DLD1 (cell line): Measurements from ENCODE around the gene ARHGDIG.

Source experiments
- in situ Hi-C: cut with HindIII; loops from 2 replicates; pipeline ENCODE4 v1.10.0; 2017; ENCODE audit warnings: low sequenced_read_pairs

The ARHGDIG gene

DNA sequence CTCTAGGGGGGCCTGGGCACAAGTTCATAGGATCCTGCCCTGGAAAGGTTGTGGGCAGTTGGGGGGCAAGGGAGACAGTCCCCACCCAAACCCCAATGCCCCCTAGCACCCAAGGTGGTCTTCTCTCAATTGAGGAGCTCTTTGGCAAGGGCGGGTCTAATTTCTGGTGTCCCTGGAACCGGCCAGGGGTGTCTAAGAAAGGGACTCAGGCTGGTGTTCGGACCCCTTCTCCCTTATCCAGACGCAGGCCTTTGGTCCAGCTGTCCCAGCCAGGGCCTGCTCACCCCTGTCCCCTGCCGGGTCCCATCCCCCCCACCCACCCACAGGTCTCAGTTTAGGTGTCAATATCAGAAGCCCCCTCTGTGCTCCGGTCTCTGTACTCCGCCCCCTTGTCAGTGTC lies 860 bp upstream of the ARHGDIG start:
- in situ Hi-C loops = no loop called here

DNA sequence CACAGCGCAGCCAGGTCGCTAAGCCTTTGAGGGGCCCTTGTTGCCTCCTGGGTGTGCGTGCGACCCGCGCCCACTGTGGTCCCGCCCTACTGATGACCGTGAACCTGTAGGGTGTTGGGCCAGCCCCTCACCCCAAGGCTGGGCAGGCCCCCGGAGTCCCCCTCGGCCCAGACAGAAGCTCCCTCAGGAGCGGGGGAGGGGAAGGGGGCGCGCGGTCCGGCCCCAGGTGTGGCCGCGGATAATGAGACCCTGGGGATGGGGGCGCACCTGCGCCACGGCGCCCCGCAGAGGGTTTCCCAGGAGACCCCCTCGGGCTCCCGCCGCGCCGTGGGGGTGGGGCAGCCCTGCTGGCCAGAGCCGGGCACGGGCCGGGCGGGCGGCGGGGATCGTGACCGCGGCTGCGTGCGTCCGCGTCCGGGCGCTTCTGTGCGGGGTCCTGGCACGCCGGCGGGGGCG lies 358 bp upstream of the ARHGDIG start:
- in situ Hi-C loops = no loop called here

DNA sequence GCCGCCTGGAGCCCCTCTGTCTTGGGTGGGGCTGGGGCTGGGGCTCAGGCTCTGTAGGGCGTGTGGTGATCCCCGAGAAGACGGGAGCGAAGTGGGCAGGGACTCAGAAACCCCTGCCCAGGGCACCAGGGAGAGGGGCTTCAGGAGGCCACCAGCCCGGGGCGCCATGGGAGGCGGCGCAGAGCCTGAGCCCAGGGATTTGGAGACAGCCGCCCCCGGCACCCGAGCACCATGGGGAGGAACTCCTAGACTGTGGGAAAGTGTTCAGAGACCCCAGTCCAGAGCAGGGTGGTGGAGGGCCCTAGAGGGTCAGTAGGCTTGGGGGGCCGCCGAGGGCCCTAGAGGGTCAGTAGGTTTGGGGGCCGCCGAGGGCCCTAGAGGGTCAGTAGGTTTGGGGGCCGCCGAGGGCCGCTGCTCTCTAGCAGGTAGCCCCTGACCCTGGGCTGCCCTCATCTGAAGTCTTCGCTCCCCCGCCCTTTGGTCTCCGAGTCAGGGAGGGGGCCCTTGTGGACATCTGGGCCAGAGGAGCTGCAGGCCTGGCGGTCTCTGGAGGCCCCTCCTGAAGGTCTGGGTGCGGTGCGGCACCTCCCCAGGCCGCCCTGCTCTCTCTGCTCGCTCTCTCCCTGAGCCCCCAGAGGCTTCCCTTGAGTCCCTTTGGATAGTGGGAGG lies 734 bp downstream of the ARHGDIG start:
- in situ Hi-C loops = no loop called here

- in situ Hi-C loops = no loop called here
Observed at GRCh38 chr16:281660-282255, 1.4 kb downstream of the ARHGDIG start.

DNA sequence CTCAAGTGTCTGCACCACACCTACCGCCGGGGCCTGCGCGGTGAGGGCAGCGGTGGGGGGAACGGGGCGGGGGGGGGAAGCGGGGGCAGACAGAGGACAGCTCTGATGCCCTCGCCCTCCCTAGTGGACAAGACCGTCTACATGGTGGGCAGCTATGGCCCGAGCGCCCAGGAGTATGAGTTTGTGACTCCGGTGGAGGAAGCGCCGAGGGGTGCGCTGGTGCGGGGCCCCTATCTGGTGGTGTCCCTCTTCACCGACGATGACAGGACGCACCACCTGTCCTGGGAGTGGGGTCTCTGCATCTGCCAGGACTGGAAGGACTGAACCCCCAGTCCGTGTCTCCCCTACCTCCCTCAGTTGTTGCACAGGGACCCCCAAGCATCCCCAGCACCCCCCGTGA lies 2.1 kb downstream of the ARHGDIG start:
- in situ Hi-C loops = no loop called here

GRCh38 chr16:283033-283805 lies 2.8 kb downstream of the ARHGDIG start, which contains the start of gene PDIA2:
PDIA2 (plus strand) TSS chr16:283164; CDS start chr16:283170, 6 bp downstream.
- in situ Hi-C loops = no loop called here

DNA sequence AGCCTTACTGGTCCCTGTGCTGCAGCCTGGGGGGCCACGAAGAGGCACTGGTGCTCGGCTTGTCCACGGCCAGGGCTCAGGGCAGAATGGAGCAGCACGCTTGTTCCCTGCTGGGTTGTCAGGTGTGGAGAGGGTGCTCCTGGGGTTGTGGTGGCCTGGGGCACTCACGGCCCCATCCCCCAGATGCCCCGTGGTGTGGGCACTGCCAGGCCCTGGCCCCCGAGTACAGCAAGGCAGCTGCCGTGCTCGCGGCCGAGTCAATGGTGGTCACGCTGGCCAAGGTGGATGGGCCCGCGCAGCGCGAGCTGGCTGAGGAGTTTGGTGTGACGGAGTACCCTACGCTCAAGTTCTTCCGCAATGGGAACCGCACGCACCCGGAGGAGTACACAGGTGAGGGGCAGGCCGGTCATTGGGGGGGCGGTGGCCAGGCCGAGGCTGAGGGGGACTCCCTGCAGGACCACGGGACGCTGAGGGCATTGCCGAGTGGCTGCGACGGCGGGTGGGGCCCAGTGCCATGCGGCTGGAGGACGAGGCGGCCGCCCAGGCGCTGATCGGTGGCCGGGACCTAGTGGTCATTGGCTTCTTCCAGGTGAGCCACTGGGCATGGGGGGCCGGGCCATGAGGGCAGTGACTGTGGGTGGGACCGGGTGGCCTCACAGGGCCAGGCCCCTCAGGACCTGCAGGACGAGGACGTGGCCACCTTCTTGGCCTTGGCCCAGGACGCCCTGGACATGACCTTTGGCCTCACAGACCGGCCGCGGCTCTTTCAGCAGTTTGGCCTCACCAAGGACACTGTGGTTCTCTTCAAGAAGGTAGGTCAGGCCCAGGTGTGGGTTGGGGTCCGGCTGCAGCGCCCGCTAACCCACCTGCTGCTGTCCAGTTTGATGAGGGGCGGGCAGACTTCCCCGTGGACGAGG lies 4.1 kb downstream of the ARHGDIG start:
- in situ Hi-C loops = no loop called here

DNA sequence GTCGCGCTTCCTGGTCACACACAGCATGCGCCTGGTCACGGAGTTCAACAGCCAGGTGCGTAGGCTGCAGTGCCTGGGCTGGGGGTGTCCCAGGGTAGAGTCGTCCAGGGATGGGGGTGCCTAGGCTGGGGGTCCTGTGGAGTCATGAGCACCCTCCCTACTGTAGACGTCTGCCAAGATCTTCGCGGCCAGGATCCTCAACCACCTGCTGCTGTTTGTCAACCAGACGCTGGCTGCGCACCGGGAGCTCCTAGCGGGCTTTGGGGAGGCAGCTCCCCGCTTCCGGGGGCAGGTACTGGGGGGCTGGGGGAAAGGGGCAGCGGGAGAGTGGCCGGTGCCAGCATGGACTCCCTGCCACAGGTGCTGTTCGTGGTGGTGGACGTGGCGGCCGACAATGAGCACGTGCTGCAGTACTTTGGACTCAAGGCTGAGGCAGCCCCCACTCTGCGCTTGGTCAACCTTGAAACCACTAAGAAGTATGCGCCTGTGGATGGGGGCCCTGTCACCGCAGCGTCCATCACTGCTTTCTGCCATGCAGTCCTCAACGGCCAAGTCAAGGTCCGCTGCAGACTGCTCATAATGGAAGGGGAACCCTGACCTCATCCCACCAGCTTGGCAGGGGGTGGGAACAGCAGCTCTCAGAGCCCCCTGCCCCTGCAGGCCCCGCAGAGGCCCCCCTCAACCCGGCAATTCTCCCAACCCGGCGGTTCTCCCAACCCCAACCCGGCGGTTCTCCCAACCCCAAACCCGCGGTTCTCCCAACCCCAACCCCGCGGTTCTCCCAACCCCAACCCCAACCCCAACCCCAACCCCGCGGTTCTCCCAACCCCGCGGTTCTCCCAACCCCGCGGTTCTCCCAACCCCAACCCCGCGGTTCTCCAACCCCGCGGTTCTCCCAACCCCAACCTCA lies 5.0 kb downstream of the ARHGDIG start:
- in situ Hi-C loops = no loop called here

DNA sequence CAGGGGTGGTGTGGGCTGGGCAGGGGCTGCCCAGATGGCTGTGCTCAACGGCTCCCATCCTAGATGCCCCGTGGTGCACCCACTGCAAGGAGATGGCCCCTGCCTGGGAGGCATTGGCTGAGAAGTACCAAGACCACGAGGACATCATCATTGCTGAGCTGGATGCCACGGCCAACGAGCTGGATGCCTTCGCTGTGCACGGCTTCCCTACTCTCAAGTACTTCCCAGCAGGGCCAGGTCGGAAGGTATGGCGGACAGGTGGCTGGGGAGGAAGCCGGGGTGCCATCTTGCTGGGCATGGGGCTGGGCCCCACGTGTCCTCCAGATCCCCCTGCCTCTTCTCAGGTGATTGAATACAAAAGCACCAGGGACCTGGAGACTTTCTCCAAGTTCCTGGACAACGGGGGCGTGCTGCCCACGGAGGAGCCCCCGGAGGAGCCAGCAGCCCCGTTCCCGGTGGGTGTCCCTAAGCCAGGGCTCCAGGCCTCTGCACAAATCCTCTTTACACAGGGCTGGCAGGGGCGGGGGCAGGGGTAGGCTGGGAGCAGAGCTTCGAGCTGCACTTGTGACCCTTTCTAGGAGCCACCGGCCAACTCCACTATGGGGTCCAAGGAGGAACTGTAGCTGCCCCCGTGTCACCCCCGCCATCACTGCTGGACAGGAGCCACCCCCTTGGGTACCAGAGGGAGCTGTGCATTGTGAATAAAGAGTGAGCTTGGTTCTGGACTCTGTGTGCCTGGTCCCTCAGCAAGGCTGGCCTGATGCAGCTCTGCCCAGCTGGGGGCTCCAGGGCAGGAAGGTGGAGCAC lies 6.3 kb downstream of the ARHGDIG start:
- in situ Hi-C loops = no loop called here

GRCh38 chr16:287298-287811 lies 7.0 kb downstream of the ARHGDIG start:
- in situ Hi-C loops = no loop called here

DNA sequence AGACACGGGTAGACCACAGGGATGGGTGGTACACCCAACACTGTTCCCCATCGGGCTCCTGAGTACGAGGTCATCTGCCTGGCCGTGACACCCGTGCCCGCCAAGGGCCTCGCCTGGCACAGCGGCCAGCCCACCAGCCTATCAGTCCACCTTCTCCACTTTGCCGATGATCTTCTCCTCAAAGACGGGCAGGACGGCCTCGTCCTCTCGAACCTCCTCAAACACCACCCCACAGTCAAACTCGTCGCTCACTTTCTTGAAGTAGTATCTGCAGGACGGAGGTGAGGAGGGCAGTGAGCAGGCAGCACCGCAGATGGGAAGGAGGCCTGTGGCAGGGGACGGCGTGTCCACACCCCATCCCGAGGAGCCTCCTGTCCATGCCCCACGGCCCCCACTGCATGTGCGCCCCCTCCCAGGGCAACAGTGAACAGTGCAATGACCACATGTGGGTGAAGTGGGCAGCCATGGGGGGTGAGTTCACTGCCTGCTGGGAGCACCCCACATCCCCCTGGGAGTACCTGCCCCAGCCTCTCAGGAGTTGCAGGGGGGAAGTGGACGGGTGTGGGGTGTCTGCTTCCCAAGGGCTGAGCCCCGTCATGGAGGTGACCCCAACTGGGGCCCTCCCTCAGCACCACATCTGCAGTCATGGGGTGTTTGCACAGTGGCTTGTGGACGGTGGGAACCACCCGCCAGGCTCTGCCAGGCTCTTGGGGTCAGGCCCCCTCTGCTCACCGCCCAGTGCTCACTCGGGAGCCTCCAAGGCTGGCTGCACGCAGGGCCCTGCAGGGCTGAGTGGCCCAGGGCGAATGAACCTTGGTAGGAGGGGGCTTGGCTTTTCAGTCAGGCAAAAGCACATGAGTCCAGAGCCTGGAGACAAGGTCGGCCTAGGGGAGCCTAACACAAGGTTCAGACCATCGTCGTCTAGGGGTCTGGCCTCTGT lies 7.9 kb downstream of the ARHGDIG start:
- in situ Hi-C loops = no loop called here

GRCh38 chr16:289395-289997 lies 9.1 kb downstream of the ARHGDIG start:
- in situ Hi-C loops = no loop called here

GRCh38 chr16:290015-290680 lies 9.8 kb downstream of the ARHGDIG start:
- in situ Hi-C loops = no loop called here

GRCh38 chr16:290681-291405 lies 10.5 kb downstream of the ARHGDIG start:
- in situ Hi-C loops = no loop called here

DNA sequence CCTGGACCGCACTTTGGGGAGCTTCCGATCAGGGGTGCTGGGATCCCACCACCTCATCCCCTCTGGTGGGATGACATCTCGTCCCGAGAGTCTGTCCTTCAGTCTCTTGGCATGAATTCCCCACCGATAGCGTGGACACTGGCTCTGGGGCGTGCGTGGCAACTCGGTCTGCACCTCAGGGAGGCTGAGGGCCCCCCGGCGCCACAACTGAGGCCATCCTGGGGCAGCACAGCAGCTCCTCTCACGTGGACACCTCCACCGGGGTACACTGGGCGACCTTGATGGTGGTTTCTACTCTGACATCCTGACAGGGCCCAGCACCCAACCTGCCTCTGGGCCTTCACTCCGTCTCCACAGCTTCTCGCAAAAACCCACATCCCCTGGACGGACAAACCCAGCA lies 11.1 kb downstream of the ARHGDIG start:
- in situ Hi-C loops = no loop called here
